HepG2 (cell line): ENCODE measurements around the gene OSTF1. TPM values are rescaled to one million over a fixed set of nuclear protein-coding genes. Genes with fewer than 3 reads are reported as not detected.
A peak's percentile ranks its signal among the peaks of the same experiment; 100 is the strongest.

Experiments
- AGO1 ChIP-seq: fragments of 200-400 bp; formaldehyde crosslinking; IDR thresholded peaks from 2 replicates; pipeline ENCODE4 v1.6.1; 2017; ENCODE audit warnings: mild to moderate bottlenecking, low read depth, low read length, moderate library complexity; ENCODE audit not compliant: poor library complexity, severe bottlenecking
- BRCA1 ChIP-seq: sonication (generic); formaldehyde crosslinking; IDR thresholded peaks from 2 replicates; pipeline ENCODE4 v1.4.0; 2020; ENCODE audit warnings: missing genetic modification reagents
- CEBPB ChIP-seq: IDR thresholded peaks from 2 replicates; pipeline ENCODE4 v1.6.1; 2011; ENCODE audit warnings: low read depth, low read length, improper control_type of control experiment, borderline replicate concordance
- FLYWCH1 ChIP-seq: sonication (generic); formaldehyde crosslinking; IDR thresholded peaks from 2 replicates; pipeline ENCODE4 v1.8.1; 2023; ENCODE audit warnings: mild to moderate bottlenecking, missing genetic modification reagents
- HMGXB4 ChIP-seq, 2 experiments: sonication (generic) in 1 of 2; formaldehyde crosslinking in 1 of 2; IDR thresholded peaks; 2 replicates each; pipeline versions ENCODE4 v1.4.0 to v1.6.1; 2018 to 2020; ENCODE audit warnings: missing genetic modification reagents in 2 of 2, borderline replicate concordance in 1 of 2, low read depth in 1 of 2, mild to moderate bottlenecking in 1 of 2, missing biosample characterization in 1 of 2
- HNRNPUL1 ChIP-seq: fragments of 200-400 bp; formaldehyde crosslinking; IDR thresholded peaks from 2 replicates; pipeline ENCODE4 v1.6.1; 2017; ENCODE audit warnings: low read depth, mild to moderate bottlenecking, low read length, moderate library complexity
- JDP2 ChIP-seq: sonication (generic); formaldehyde crosslinking; IDR thresholded peaks from 2 replicates; pipeline ENCODE4 v1.8.1; 2022; ENCODE audit warnings: missing genetic modification reagents, borderline replicate concordance
- KLF15 ChIP-seq: sonication (generic); formaldehyde crosslinking; IDR thresholded peaks from 2 replicates; pipeline ENCODE4 v1.8.1; 2023; ENCODE audit warnings: borderline replicate concordance, mild to moderate bottlenecking, inconsistent platforms, missing genetic modification reagents, mixed read lengths
- KLF9 ChIP-seq: IDR thresholded peaks from 2 replicates; pipeline ENCODE4 v1.6.1; 2016; ENCODE audit warnings: low read depth
- MBNL3 ChIP-seq: fragments of 250-450 bp; sonication (Bioruptor Pico); conservative IDR thresholded peaks from 2 replicates; pipeline ENCODE4 v1.8.0; 2022; ENCODE audit warnings: mild to moderate bottlenecking, inconsistent platforms
- MEIS1 ChIP-seq: sonication (generic); formaldehyde crosslinking; IDR thresholded peaks from 2 replicates; pipeline ENCODE4 v1.9.0; 2021; ENCODE audit warnings: mild to moderate bottlenecking, missing genetic modification reagents, moderate library complexity, borderline replicate concordance
- MTA1 ChIP-seq: sonication (generic); formaldehyde crosslinking; IDR thresholded peaks from 2 replicates; pipeline ENCODE4 v1.4.0; 2020; ENCODE audit warnings: missing genetic modification reagents, mild to moderate bottlenecking, borderline replicate concordance
- NCOA2 ChIP-seq: sonication (generic); formaldehyde crosslinking; IDR thresholded peaks from 2 replicates; pipeline ENCODE4 v1.8.0; 2022; ENCODE audit warnings: inconsistent platforms
- PCBP2 ChIP-seq: fragments of 200-400 bp; formaldehyde crosslinking; optimal IDR thresholded peaks from 2 replicates; pipeline ENCODE3; 2018; ENCODE audit warnings: low read length, low read depth; ENCODE audit not compliant: poor library complexity, severe bottlenecking
- PHF8 ChIP-seq: sonication (generic); formaldehyde crosslinking; IDR thresholded peaks from 2 replicates; pipeline ENCODE4 v1.5.0; 2020; ENCODE audit warnings: missing genetic modification reagents
- RAD21 ChIP-seq: fragments of 450-650 bp; formaldehyde crosslinking; IDR thresholded peaks from 2 replicates; pipeline ENCODE4 v1.5.0; 2020; ENCODE audit warnings: mild to moderate bottlenecking
- U2AF2 ChIP-seq: fragments of 200-400 bp; formaldehyde crosslinking; IDR thresholded peaks from 2 replicates; pipeline ENCODE4 v1.6.1; 2017; ENCODE audit warnings: low read depth, mild to moderate bottlenecking, low read length
- XRCC5 ChIP-seq: fragments of 200-400 bp; formaldehyde crosslinking; optimal IDR thresholded peaks from 2 replicates; pipeline ENCODE3; 2017; ENCODE audit warnings: mild to moderate bottlenecking, low read length
- ZBTB7A ChIP-seq: sonication (generic); formaldehyde crosslinking; IDR thresholded peaks from 2 replicates; pipeline ENCODE4 v1.8.0; 2022; ENCODE audit warnings: mild to moderate bottlenecking, missing genetic modification reagents
- ZFP36 ChIP-seq: fragments of 150-350 bp; IDR thresholded peaks from 2 replicates; pipeline ENCODE4 v1.6.1; 2018; ENCODE audit warnings: borderline replicate concordance, low read length, low read depth; ENCODE audit not compliant: partially characterized antibody
- ZNF251 ChIP-seq: sonication (generic); formaldehyde crosslinking; IDR thresholded peaks from 2 replicates; pipeline ENCODE4 v1.9.0; 2021; ENCODE audit warnings: mild to moderate bottlenecking, missing genetic modification reagents
- ZNF780A ChIP-seq: sonication (generic); formaldehyde crosslinking; IDR thresholded peaks from 2 replicates; pipeline ENCODE4 v1.8.0; 2022; ENCODE audit warnings: mild to moderate bottlenecking, missing genetic modification reagents, moderate library complexity
- polyA plus RNA-seq, 8 experiments: library from polyadenylated mRNA; depleted of rRNA in 3 of 8; stranded (reverse) in 7 of 8; unstranded in 1 of 8; fragments of >200 nt; fragmentation: Illumina TruSeq in 4 of 8; extraction: Trizol in 4 of 8; gene quantifications; 2 replicates each; pipeline versions ENCODE4 v1.2.1 to v1.2.3, GENCODE V29; 2011 to 2016; ENCODE audit warnings: low read depth in 4 of 8, missing spikeins in 1 of 8, mixed read lengths in 1 of 8; ENCODE audit not compliant: insufficient read depth in 1 of 8
- total RNA-seq, 5 experiments: library from RNA; depleted of rRNA; stranded (reverse); fragments of >200 nt; fragmentation: Illumina TruSeq; extraction: Trizol; gene quantifications; 2 replicates each; pipeline ENCODE4 v1.2.3, GENCODE V29; 2016; ENCODE audit warnings: low read depth in 1 of 5
- TF ChIP-seq, protein P1 (sequence below): sonication (generic); formaldehyde crosslinking; IDR thresholded peaks from 2 replicates; pipeline ENCODE4 v1.4.0; 2020; ENCODE audit warnings: missing genetic modification reagents; ENCODE audit errors: not compliant biosample characterization
- TF ChIP-seq, protein P2 (sequence below): sonication (generic); formaldehyde crosslinking; IDR thresholded peaks from 2 replicates; pipeline ENCODE4 v1.4.0; 2020; ENCODE audit warnings: mild to moderate bottlenecking, missing genetic modification reagents
- TF ChIP-seq, protein P3 (sequence below): sonication (generic); formaldehyde crosslinking; IDR thresholded peaks from 2 replicates; pipeline ENCODE4 v1.4.0; 2020; ENCODE audit warnings: mild to moderate bottlenecking, missing genetic modification reagents
- TF ChIP-seq, protein P4 (sequence below): sonication (generic); formaldehyde crosslinking; IDR thresholded peaks from 2 replicates; pipeline ENCODE4 v1.8.0; 2022; ENCODE audit warnings: missing genetic modification reagents, low read depth, mild to moderate bottlenecking, borderline replicate concordance

The OSTF1 gene
- total and polyA plus RNA-seq, 2 of the 13 experiments (the other 11 are each of a cell fraction or from before 2014, with no cell fraction given), result 16.8 to 39.0 TPM

DNA sequence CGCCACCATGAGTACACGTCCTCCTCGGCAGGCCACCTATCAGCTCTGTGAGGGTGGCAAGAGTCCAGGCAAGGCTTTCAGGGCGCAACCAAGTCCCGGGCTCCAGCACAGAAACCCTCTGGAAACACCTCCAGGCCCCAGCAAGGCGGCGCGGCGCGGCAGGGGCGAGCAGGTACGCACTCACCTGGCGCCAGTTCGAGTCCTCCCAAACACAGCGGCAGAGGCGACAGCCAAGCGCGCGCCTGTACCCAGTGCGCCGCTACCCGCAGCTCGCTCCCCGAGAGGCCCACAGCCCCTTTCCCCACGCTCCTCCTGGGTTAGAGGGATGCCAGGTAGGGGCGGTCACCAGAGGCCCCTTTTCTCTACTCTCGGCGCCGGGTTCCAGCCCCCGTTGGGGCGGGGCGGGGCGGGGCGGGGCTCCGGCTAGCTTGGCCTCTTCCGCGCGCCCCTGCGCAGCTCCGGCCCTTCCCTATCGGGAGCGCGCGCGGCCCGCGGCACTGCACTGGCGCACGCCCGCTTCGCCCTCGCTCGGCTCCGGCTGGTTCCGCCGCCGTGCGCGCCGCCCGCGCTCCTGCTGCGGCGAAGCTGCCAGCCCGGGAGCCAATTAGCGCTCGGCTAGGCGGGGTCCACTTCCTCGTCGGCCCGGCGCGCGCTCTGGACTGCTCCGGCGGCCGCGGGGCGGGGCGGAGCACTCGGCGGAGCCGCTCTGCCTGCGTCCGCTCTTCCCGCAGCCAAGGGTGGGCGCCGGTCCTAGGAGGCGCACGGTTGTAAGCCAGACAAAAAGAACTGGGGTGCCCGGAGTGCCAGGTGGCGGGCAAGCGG lies at the start of gene OSTF1, which contains the start of gene NMRK1 (continued):
- TF ChIP-seq KLF15 (CRISPR knock-in tag) (no peak), XRCC5 (no peak), MTA1 (no peak), NCOA2 (no peak; the same call in 1 of the 2 replicates), PHF8 (CRISPR knock-in tag) (peak; percentile 72), ZNF780A (CRISPR knock-in tag) (no peak), PCBP2 (no peak), BRCA1 (CRISPR knock-in tag) (no peak), HNRNPUL1 (no peak), CEBPB (no peak), ZNF251 (CRISPR knock-in tag) (no peak), ZBTB7A (CRISPR knock-in tag) (0 out of 2 replicates have a peak, but pooled peaks have one; percentile 14), HMGXB4 (CRISPR knock-in tag; IDR thresholded peaks at IDR 0.05; ENCODE audit: borderline replicate concordance in 1 of 2, low read depth in 1 of 2) (peak in 1 of 2 experiments; percentile 63; a peak in 2 of 4 replicates), KLF9 (no peak), RAD21 (peak; percentile 17; the same call in 1 of the 2 replicates), AGO1 (no peak), MBNL3 (CRISPR knock-in tag) (no peak), ZFP36 (no peak), MEIS1 (no peak; the same call in 1 of the 2 replicates), JDP2 (CRISPR knock-in tag) (no peak), FLYWCH1 (no peak), U2AF2 (no peak)
- TF ChIP-seq, protein P1, sequence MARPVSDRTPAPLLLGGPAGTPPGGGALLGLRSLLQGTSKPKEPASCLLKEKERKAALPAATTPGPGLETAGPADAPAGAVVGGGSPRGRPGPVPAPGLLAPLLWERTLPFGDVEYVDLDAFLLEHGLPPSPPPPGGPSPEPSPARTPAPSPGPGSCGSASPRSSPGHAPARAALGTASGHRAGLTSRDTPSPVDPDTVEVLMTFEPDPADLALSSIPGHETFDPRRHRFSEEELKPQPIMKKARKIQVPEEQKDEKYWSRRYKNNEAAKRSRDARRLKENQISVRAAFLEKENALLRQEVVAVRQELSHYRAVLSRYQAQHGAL (CRISPR knock-in tag), result no peak
- TF ChIP-seq, protein P2, sequence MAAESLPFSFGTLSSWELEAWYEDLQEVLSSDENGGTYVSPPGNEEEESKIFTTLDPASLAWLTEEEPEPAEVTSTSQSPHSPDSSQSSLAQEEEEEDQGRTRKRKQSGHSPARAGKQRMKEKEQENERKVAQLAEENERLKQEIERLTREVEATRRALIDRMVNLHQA (CRISPR knock-in tag), result no peak
- TF ChIP-seq, protein P3, sequence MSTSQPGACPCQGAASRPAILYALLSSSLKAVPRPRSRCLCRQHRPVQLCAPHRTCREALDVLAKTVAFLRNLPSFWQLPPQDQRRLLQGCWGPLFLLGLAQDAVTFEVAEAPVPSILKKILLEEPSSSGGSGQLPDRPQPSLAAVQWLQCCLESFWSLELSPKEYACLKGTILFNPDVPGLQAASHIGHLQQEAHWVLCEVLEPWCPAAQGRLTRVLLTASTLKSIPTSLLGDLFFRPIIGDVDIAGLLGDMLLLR, result no peak
- TF ChIP-seq, protein P4, sequence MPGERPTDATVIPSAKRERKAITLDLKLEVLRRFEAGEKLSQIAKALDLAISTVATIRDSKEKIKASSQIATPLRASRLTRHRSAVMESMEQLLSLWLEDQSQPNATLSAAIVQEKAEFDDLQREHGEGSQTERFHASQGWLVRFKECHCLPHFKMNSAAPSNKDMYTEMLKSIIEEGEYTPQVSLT, result no peak
